H1 (cell line): ENCODE results near the gene TCFL5. TPM values are rescaled to one million over a fixed set of nuclear protein-coding genes. Genes with fewer than 3 reads are reported as not detected.

Source experiments
- CTCF ChIA-PET: fragments of 300-600 bp; sonication (Branson Sonifier 250); formaldehyde crosslinking; loops from one replicate; lab custom pipeline; 2021; ENCODE audit not compliant: partially characterized antibody; lab: Charles Lee
- POLR2A ChIA-PET: fragments of 300-600 bp; sonication (Branson Sonifier 250); formaldehyde crosslinking; loops from one replicate; lab custom pipeline; 2021; ENCODE audit warnings: inconsistent platforms; ENCODE audit not compliant: partially characterized antibody; lab: Charles Lee
- DNase-seq, 2 experiments: peaks; one replicate each; pipeline versions ENCODE4 v3.0.0 to v3.0.0-alpha.2; 2010 to 2022; ENCODE audit warnings: low spot score in 2 of 2, low read depth in 1 of 2, mixed read lengths in 1 of 2
- FAIRE-seq: peaks from 2 replicates; lab custom pipeline; 2011; peaks lifted over from hg19 to GRCh38; lab: Jason Lieb, UNC
- H2AFZ ChIP-seq: 2 replicates; pipeline ENCODE4 v1.8.1; 2012; ENCODE audit warnings: low read length, inconsistent platforms
- H2AK5ac ChIP-seq: 2 replicates; pipeline ENCODE4 v1.6.1; 2013; ENCODE audit warnings: low read depth, low read length
- H2BK120ac ChIP-seq: replicated peaks from 2 replicates; pipeline ENCODE3; 2013; ENCODE audit warnings: low read depth, low read length, inconsistent platforms
- H2BK12ac ChIP-seq: 2 replicates; pipeline ENCODE4 v1.6.1; 2013; ENCODE audit warnings: low read depth, low read length
- H2BK15ac ChIP-seq: 2 replicates; pipeline ENCODE4 v1.6.1; 2013; ENCODE audit warnings: low read length
- H2BK20ac ChIP-seq: 2 replicates; pipeline ENCODE4 v1.6.1; 2013; ENCODE audit warnings: low read length
- H2BK5ac ChIP-seq: 2 replicates; pipeline ENCODE4 v1.6.1; 2013; ENCODE audit warnings: low read depth, low read length
- H3K14ac ChIP-seq: 2 replicates; pipeline ENCODE4 v1.6.1; 2013; ENCODE audit warnings: inconsistent platforms; ENCODE audit not compliant: insufficient read length
- H3K18ac ChIP-seq: 2 replicates; pipeline ENCODE4 v1.6.1; 2013; ENCODE audit warnings: low read length; ENCODE audit errors: extremely low read depth
- H3K23ac ChIP-seq: 2 replicates; pipeline ENCODE4 v1.6.1; 2013; ENCODE audit warnings: inconsistent platforms; ENCODE audit not compliant: insufficient read length
- H3K23me2 ChIP-seq: 2 replicates; pipeline ENCODE4 v1.6.1; 2013; ENCODE audit warnings: low read depth, low read length
- H3K27ac ChIP-seq: 2 replicates; pipeline ENCODE4 v1.6.1; 2011; ENCODE audit warnings: low read depth, low read length, inconsistent platforms
- H3K27me3 ChIP-seq, 4 experiments: replicated peaks in 1 of 4; 1 replicate in 1 of 4; 2 replicates in 3 of 4; pipeline versions ENCODE4 v1.6.1 to v1.8.1; 2011 to 2013; ENCODE audit warnings: low read length in 3 of 4, mild to moderate bottlenecking in 3 of 4, inconsistent platforms in 2 of 4, mixed read lengths in 2 of 4, moderate library complexity in 1 of 4; ENCODE audit not compliant: control insufficient read depth in 3 of 4, insufficient read depth in 3 of 4; ENCODE audit errors: extremely low read depth in 1 of 4
- H3K36me3 ChIP-seq, 4 experiments: 2 replicates each; pipeline versions ENCODE4 v1.6.1 to v1.8.1; 2011 to 2013; ENCODE audit warnings: mild to moderate bottlenecking in 4 of 4, low read length in 3 of 4, moderate library complexity in 2 of 4, control low read depth in 1 of 4, inconsistent platforms in 1 of 4; ENCODE audit not compliant: insufficient read depth in 4 of 4, control insufficient read depth in 2 of 4
- H3K4ac ChIP-seq: replicated peaks from 2 replicates; pipeline ENCODE3; 2013; ENCODE audit warnings: low read length, low read depth, mixed read lengths, inconsistent platforms; ENCODE audit not compliant: insufficient read length
- H3K4me1 ChIP-seq, 4 experiments: replicated peaks in 1 of 4; 1 replicate in 1 of 4; 2 replicates in 3 of 4; pipeline versions ENCODE4 v1.6.1 to v1.8.1; 2011 to 2013; ENCODE audit warnings: low read length in 3 of 4, inconsistent platforms in 2 of 4, mixed read lengths in 1 of 4; ENCODE audit not compliant: insufficient read depth in 4 of 4, control insufficient read depth in 3 of 4
- H3K4me2 ChIP-seq, 2 experiments: 2 replicates each; pipeline versions ENCODE4 v1.6.1 to v1.8.1; 2011 to 2013; ENCODE audit warnings: low read depth in 2 of 2, low read length in 2 of 2, control low read depth in 1 of 2, inconsistent platforms in 1 of 2, mild to moderate bottlenecking in 1 of 2; ENCODE audit not compliant: insufficient read depth in 1 of 2
- H3K4me3 ChIP-seq, 4 experiments: fragments of 200-600, 300-600 bp in 1 of 4; sonication (generic), shearing (Covaris generic), sonication (Bioruptor Twin) in 1 of 4; 2 replicates each; pipeline versions ENCODE4 v1.5.1 to v1.8.1; 2011 to 2016; ENCODE audit warnings: low read length in 4 of 4, low read depth in 3 of 4, control low read depth in 2 of 4, inconsistent platforms in 2 of 4, mild to moderate bottlenecking in 2 of 4, mixed read lengths in 1 of 4, moderate library complexity in 1 of 4; ENCODE audit not compliant: insufficient read depth in 2 of 4; ENCODE audit errors: extremely low read depth in 1 of 4
- H3K56ac ChIP-seq: replicated peaks from 2 replicates; pipeline ENCODE3; 2013; ENCODE audit warnings: low read depth, mild to moderate bottlenecking, mixed read lengths, low read length, inconsistent platforms; ENCODE audit not compliant: insufficient read length
- H3K79me1 ChIP-seq: 2 replicates; pipeline ENCODE4 v1.6.1; 2013; ENCODE audit warnings: low read depth, low read length, control low read depth
- H3K79me2 ChIP-seq, 2 experiments: 2 replicates each; pipeline versions ENCODE4 v1.6.1 to v1.8.1; 2012 to 2013; ENCODE audit warnings: low read length in 2 of 2, mild to moderate bottlenecking in 2 of 2, inconsistent platforms in 1 of 2; ENCODE audit not compliant: insufficient read depth in 2 of 2, control insufficient read depth in 1 of 2
- H3K9ac ChIP-seq, 4 experiments: replicated peaks in 1 of 4; 1 replicate in 1 of 4; 2 replicates in 3 of 4; pipeline versions ENCODE4 v1.6.1 to v1.8.1; 2011 to 2013; ENCODE audit warnings: low read depth in 3 of 4, low read length in 3 of 4, control low read depth in 2 of 4, mild to moderate bottlenecking in 2 of 4, moderate library complexity in 2 of 4, inconsistent platforms in 1 of 4; ENCODE audit errors: extremely low read depth in 1 of 4
- H3K9me3 ChIP-seq, 2 experiments: 2 replicates each; pipeline versions ENCODE4 v1.6.1 to v1.8.1; 2012 to 2013; ENCODE audit warnings: mild to moderate bottlenecking in 2 of 2, moderate library complexity in 2 of 2, control low read depth in 1 of 2, inconsistent platforms in 1 of 2, low read depth in 1 of 2, low read length in 1 of 2, mixed read lengths in 1 of 2; ENCODE audit not compliant: insufficient read depth in 2 of 2
- H4K20me1 ChIP-seq, 2 experiments: replicated peaks in 1 of 2; 2 replicates each; pipeline versions ENCODE3 to v1.8.1; 2011 to 2013; ENCODE audit warnings: inconsistent platforms in 2 of 2, low read length in 2 of 2, mild to moderate bottlenecking in 1 of 2; ENCODE audit not compliant: insufficient read depth in 2 of 2, control insufficient read depth in 1 of 2
- H4K5ac ChIP-seq: 2 replicates; pipeline ENCODE4 v1.6.1; 2013; ENCODE audit warnings: low read length, low read depth, mixed read lengths, inconsistent platforms; ENCODE audit not compliant: insufficient read length
- H4K8ac ChIP-seq: 2 replicates; pipeline ENCODE4 v1.8.0; 2013; ENCODE audit warnings: mild to moderate bottlenecking, moderate library complexity, low read length, inconsistent platforms; ENCODE audit not compliant: insufficient read depth; ENCODE audit errors: extremely low read depth
- H4K91ac ChIP-seq: replicated peaks from 2 replicates; pipeline ENCODE3; 2013; ENCODE audit warnings: low read length, mixed read lengths, inconsistent platforms; ENCODE audit not compliant: insufficient read length
- CEBPB ChIP-seq: IDR thresholded peaks from 2 replicates; pipeline ENCODE4 v1.6.1; 2012; ENCODE audit warnings: low read depth, low read length
- POLR2AphosphoS5 ChIP-seq: IDR thresholded peaks from 2 replicates; pipeline ENCODE4 v1.6.1; 2011; ENCODE audit warnings: low read depth, low read length
- POU5F1 ChIP-seq: IDR thresholded peaks from 2 replicates; pipeline ENCODE4 v1.6.1; 2011; ENCODE audit warnings: low read depth, mild to moderate bottlenecking, low read length, moderate library complexity
- RNF2 ChIP-seq: fragments of 200-900, 300-1000 bp; sonication (generic); IDR thresholded peaks from 2 replicates; pipeline ENCODE4 v1.7.1; 2016; ENCODE audit warnings: borderline replicate concordance, low read depth, mild to moderate bottlenecking, antibody characterized with exemption, low read length; ENCODE audit not compliant: poor library complexity, severe bottlenecking; ENCODE audit errors: missing control alignments
- SIRT6 ChIP-seq: IDR thresholded peaks from one replicate; pipeline ENCODE4 v1.7.1; 2012; ENCODE audit warnings: low read length, inconsistent platforms
- TEAD4 ChIP-seq: IDR thresholded peaks from 2 replicates; pipeline ENCODE4 v1.6.1; 2012; ENCODE audit warnings: low read depth, low read length, inconsistent platforms, mixed read lengths
- YY1 ChIP-seq: IDR thresholded peaks from 2 replicates; pipeline ENCODE4 v1.6.1; 2011; ENCODE audit warnings: low read depth, mild to moderate bottlenecking, low read length
- ZNF274 ChIP-seq: IDR thresholded peaks from 2 replicates; pipeline ENCODE4 v1.7.0; 2012; ENCODE audit warnings: low read length, borderline replicate concordance; ENCODE audit errors: extremely low read depth
- WGBS, 2 experiments: shearing (Covaris generic) in 1 of 2; methylation state at CpG; one replicate each; pipeline versions ENCODE4 v1.1.6 to v1.1.7; 2013 to 2015; ENCODE audit warnings: low lambda C conversion rate in 2 of 2, mixed read lengths in 2 of 2, inconsistent platforms in 1 of 2, low coverage in 1 of 2, missing lambda C conversion rate in 1 of 2; ENCODE audit not compliant: insufficient replicate concordance in 2 of 2, insufficient coverage in 1 of 2, insufficient read length in 1 of 2; ENCODE audit errors: extremely low coverage in 1 of 2, missing lambda C conversion rate in 1 of 2; 5-methylcytosine and 5-hydroxymethylcytosine counted together
- polyA plus RNA-seq, 7 experiments: library from polyadenylated mRNA; depleted of rRNA in 3 of 7; stranded (reverse) in 5 of 7; unstranded in 2 of 7; fragments of >200 nt in 5 of 7; fragments of 200-250 nt in 2 of 7; gene quantifications; 1 replicate in 5 of 7; 2 replicates in 1 of 7; 4 replicates in 1 of 7; pipeline versions ENCODE4 v1.2.1 to v1.2.3, GENCODE V29; 2011 to 2013; ENCODE audit warnings: missing spikeins in 2 of 7, mixed read lengths in 2 of 7
- total RNA-seq: library from RNA; stranded (reverse); fragmentation: NEBNext Ultra II Directional; extraction: Animal tissue kit (Norgen Biotek cat#: 25700); gene quantifications from 2 replicates; pipeline ENCODE4 v1.2.1, GENCODE V29; 2021
- TF ChIP-seq, protein P1 (sequence below): IDR thresholded peaks from 2 replicates; pipeline ENCODE4 v1.6.1; 2011; ENCODE audit warnings: low read depth, mild to moderate bottlenecking, low read length; ENCODE audit not compliant: insufficient read depth

Gene TCFL5
- total and polyA plus RNA-seq, 2 of the 8 experiments (the other 6 are each of a cell fraction or from before 2014, with no cell fraction given) = 6.2 to 15.0 TPM

DNA sequence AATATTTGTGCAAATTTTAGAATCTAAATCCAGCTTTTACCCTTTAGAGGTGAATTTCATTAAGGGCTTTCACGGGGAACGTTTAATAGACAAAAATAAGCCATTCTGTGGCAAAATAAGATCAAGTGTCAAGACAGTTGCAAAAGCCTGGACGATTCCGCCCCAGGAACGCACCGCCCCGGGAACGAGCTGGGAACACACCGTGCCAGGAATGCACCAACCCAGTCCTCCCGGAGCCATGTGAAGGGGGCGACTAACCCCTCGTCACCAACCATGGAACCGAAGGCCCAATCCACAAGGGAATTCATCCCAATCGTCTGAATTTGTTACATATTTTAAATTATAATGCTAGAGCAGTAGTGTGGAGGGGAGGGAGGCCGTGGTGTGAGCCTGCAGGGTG is 20.8 kb upstream of the TCFL5 start:
- no peak overlapping the region for H2BK5ac ChIP-seq
- H3K4ac ChIP-seq = no peak overlapping the region
- no peak overlapping the region for H4K5ac ChIP-seq
- H3K4me2 ChIP-seq = no peak overlapping the region
- H3K9ac ChIP-seq = no peak overlapping the region
- H2AK5ac ChIP-seq = no peak overlapping the region
- no peak overlapping the region for H3K27ac ChIP-seq
- no peak overlapping the region for H4K8ac ChIP-seq
- H2BK120ac ChIP-seq = no peak overlapping the region
- TF ChIP-seq ZNF274 = no peak
- TF ChIP-seq, protein P1, sequence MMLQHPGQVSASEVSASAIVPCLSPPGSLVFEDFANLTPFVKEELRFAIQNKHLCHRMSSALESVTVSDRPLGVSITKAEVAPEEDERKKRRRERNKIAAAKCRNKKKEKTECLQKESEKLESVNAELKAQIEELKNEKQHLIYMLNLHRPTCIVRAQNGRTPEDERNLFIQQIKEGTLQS = no peak
- TF ChIP-seq CEBPB = no peak
- no peak for TF ChIP-seq POU5F1
- no peak for TF ChIP-seq POLR2AphosphoS5
- TF ChIP-seq YY1 = no peak
- no peak for TF ChIP-seq RNF2
- no peak for TF ChIP-seq SIRT6
- TF ChIP-seq TEAD4 = no peak
- H3K79me2 ChIP-seq = no peaks in the 10 kb centered on the region
- WGBS, 2 experiments = 96% methylated on average over 15 of the region's 15 CpGs; no CpG with 5 or more reads in 1 of the 2 experiments
- H3K9me3 ChIP-seq = no peaks in the 10 kb centered on the region
- no peak overlapping the region for H2BK15ac ChIP-seq
- no peak overlapping the region for H4K91ac ChIP-seq
- no peak overlapping the region for H2BK20ac ChIP-seq
- H3K56ac ChIP-seq = no peak overlapping the region
- POLR2A ChIA-PET = interaction anchor here (1.5 to 1.8 kb wide), 3 partner anchors 8 to 53 kb away, joined by 3 to 6 read pairs (median 5); no protein-coding TSS in a partner anchor
- H3K23me2 ChIP-seq = no peaks in the 10 kb centered on the region; the same call in 1 of the 2 replicates
- H3K79me1 ChIP-seq = peaks cover 3% of the 10 kb centered on the region; the same call in 1 of the 2 replicates
- H3K23ac ChIP-seq = no peak overlapping the region
- peaks cover 4 to 8% of the 10 kb centered on the region in 2 experiments for H4K20me1 ChIP-seq
- no peak for DNase-seq
- H3K18ac ChIP-seq = no peak overlapping the region
- no peak overlapping the region for H3K4me3 ChIP-seq
- peaks cover 0 to 19% (median 9%) of the 10 kb centered on the region in 4 experiments; a peak in 5 of 7 replicates for H3K4me1 ChIP-seq
- no peak for FAIRE-seq
- H2BK12ac ChIP-seq = no peak overlapping the region
- CTCF ChIA-PET = interaction anchor here (1.0 to 2.1 kb wide), 4 partner anchors 16 to 90 kb away, joined by 3 to 7 read pairs (median 4); no protein-coding TSS in a partner anchor
- H3K14ac ChIP-seq = no peak overlapping the region
- peaks cover 0 to 6% (median 1%) of the 10 kb centered on the region in 4 experiments; a peak in 2 of 8 replicates for H3K36me3 ChIP-seq
- no peaks in the 10 kb centered on the region for H3K27me3 ChIP-seq
- no peak overlapping the region for H2AFZ ChIP-seq
